ENCODE measurements around the gene NCDN. TPM values are rescaled to one million over a fixed set of nuclear protein-coding genes. Genes with fewer than 3 reads are reported as not detected.

The NCDN gene
- polyA plus RNA-seq, 1 donor (not counting 4 experiments of a cell fraction or from before 2014, with no cell fraction given) = 10.5 TPM

DNA sequence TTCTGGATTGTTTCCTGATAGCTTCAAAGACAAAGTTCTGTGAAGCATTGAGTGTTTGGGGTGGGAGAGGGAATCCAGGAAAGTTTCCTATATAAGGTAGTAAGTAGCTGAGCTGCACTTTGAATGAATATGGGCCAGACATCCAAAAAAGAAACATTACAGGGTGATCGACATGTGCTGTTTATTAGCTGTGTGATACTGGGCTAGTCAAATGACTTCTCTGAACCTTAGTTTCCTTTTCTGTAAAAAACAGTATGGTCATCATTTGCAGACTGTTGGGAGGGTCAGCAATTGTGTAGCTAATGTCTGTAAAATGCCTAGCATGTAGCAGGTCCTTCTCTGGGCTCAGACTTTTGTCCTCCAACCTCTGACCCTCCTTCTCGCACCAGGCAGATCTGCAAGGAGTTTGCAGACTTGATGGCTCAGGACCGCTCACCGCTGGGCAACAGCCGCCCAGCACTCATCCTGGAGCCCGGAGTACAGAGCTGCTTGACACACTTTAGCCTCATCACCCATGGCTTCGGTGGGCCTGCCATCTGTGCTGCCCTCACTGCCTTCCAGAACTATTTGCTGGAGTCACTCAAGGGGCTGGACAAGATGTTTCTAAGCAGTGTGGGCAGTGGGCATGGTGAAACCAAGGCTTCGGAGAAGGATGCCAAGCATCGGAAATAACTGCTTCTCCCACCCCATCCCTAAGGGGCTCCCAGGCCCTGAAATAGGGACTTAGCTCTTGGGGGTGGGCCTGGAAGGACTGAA is 36.6 kb downstream of the NCDN start:
- H3K27ac ChIP-seq (ENCODE audit: control insufficient read depth, insufficient read depth, low read length) = no peak overlapping the region
- H3K36me3 ChIP-seq (ENCODE audit: control insufficient read depth in 2 of 2, extremely low read depth in 1 of 2, insufficient read depth in 2 of 2, low read length in 2 of 2) = peaks cover 3 to 8% of the 10 kb centered on the region in 2 experiments
- H3K9ac ChIP-seq (ENCODE audit: control insufficient read depth, extremely low read depth, insufficient read depth, low read length) = no peak overlapping the region
- FAIRE-seq = no peak
- H4K20me1 ChIP-seq (ENCODE audit: control insufficient read depth, extremely low read depth, insufficient read depth, low read length) = no peaks in the 10 kb centered on the region
- H3K27me3 ChIP-seq (ENCODE audit: control insufficient read depth, extremely low read depth, insufficient read depth, low read length) = no peaks in the 10 kb centered on the region
- H3K4me1 ChIP-seq (ENCODE audit: control insufficient read depth, extremely low read depth, insufficient read depth, low read length) = no peaks in the 10 kb centered on the region
- no peaks in the 10 kb centered on the region for H3K9me3 ChIP-seq (ENCODE audit: control insufficient read depth, low read depth, low read length)
- H2AFZ ChIP-seq (ENCODE audit: control insufficient read depth, low read length) = no peak overlapping the region
- H3K4me3 ChIP-seq (ENCODE audit: control insufficient read depth in 2 of 3, extremely low read depth in 1 of 3, insufficient read depth in 2 of 3, low read depth in 1 of 3, low read length in 3 of 3) = no peak overlapping the region
- DNase-seq (ENCODE audit: low read depth, low spot score) = no peak
- dilution Hi-C loops (cut with MboI; ENCODE audit: extremely low pct_ligation_motif_present, low sequenced_read_pairs) = no loop called here
- TF ChIP-seq EZH2 (IDR thresholded peaks at IDR 0.05; ENCODE audit: low read length) = no peak
- TF ChIP-seq, protein P1, sequence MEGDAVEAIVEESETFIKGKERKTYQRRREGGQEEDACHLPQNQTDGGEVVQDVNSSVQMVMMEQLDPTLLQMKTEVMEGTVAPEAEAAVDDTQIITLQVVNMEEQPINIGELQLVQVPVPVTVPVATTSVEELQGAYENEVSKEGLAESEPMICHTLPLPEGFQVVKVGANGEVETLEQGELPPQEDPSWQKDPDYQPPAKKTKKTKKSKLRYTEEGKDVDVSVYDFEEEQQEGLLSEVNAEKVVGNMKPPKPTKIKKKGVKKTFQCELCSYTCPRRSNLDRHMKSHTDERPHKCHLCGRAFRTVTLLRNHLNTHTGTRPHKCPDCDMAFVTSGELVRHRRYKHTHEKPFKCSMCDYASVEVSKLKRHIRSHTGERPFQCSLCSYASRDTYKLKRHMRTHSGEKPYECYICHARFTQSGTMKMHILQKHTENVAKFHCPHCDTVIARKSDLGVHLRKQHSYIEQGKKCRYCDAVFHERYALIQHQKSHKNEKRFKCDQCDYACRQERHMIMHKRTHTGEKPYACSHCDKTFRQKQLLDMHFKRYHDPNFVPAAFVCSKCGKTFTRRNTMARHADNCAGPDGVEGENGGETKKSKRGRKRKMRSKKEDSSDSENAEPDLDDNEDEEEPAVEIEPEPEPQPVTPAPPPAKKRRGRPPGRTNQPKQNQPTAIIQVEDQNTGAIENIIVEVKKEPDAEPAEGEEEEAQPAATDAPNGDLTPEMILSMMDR (optimal IDR thresholded peaks at IDR 0.05 in 1 of 3, IDR thresholded peaks at IDR 0.05 in 1 of 3, conservative IDR thresholded peaks at IDR 0.05 in 1 of 3; ENCODE audit: extremely low read depth in 1 of 3, insufficient read depth in 2 of 3, low read length in 3 of 3) = no peak
- no peaks in the 10 kb centered on the region for H3K79me2 ChIP-seq (ENCODE audit: control insufficient read depth, insufficient read depth, low read length)
- no peaks in the 10 kb centered on the region for H3K9me1 ChIP-seq (ENCODE audit: control insufficient read depth, extremely low read depth, insufficient read depth, low read length)
- H3K4me2 ChIP-seq (ENCODE audit: control insufficient read depth, extremely low read depth, insufficient read depth, low read depth, low read length) = no peak overlapping the region

DNA sequence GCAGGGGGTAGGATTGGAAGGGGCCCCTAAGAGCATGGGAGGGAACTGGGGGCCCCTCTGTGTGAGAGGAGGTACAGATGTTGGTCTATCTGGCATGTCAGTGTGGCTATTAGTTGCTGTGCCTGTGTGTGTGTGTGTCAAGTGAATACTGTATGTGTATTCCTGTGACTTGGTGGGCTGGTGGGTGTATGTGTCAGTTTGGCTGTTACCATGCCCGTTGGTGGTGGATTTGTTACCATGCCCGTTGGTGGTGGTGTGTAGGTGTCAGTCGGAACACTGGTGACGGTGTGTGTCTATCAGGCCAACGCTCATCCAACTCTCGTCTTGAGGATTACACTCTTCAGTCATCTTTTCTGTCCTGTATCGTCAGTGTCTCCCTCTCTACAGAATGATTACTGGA is 38.1 kb downstream of the NCDN start:
- Histone ChIP-seq H3K9ac (ENCODE audit: control insufficient read depth, extremely low read depth, insufficient read depth, low read length) (no peak overlapping the region), H3K4me3 (ENCODE audit: control insufficient read depth in 2 of 3, extremely low read depth in 1 of 3, insufficient read depth in 2 of 3, low read depth in 1 of 3, low read length in 3 of 3) (no peak overlapping the region), H3K4me2 (ENCODE audit: control insufficient read depth, extremely low read depth, insufficient read depth, low read depth, low read length) (no peak overlapping the region), H3K9me3 (ENCODE audit: control insufficient read depth, low read depth, low read length) (no peaks in the 10 kb centered on the region), H3K27me3 (ENCODE audit: control insufficient read depth, extremely low read depth, insufficient read depth, low read length) (no peaks in the 10 kb centered on the region), H3K9me1 (ENCODE audit: control insufficient read depth, extremely low read depth, insufficient read depth, low read length) (no peaks in the 10 kb centered on the region), H4K20me1 (ENCODE audit: control insufficient read depth, extremely low read depth, insufficient read depth, low read length) (no peaks in the 10 kb centered on the region), H3K4me1 (ENCODE audit: control insufficient read depth, extremely low read depth, insufficient read depth, low read length) (no peaks in the 10 kb centered on the region), H2AFZ (ENCODE audit: control insufficient read depth, low read length) (no peak overlapping the region), H3K27ac (ENCODE audit: control insufficient read depth, insufficient read depth, low read length) (no peak overlapping the region), H3K36me3 (ENCODE audit: control insufficient read depth in 2 of 2, extremely low read depth in 1 of 2, insufficient read depth in 2 of 2, low read length in 2 of 2) (peaks cover 3 to 11% of the 10 kb centered on the region in 2 experiments), H3K79me2 (ENCODE audit: control insufficient read depth, insufficient read depth, low read length) (no peaks in the 10 kb centered on the region)
- FAIRE-seq (no peak), DNase-seq (ENCODE audit: low read depth, low spot score) (no peak)
- dilution Hi-C loops (cut with MboI; ENCODE audit: extremely low pct_ligation_motif_present, low sequenced_read_pairs) = no loop called here
- no peak for TF ChIP-seq EZH2 (IDR thresholded peaks at IDR 0.05; ENCODE audit: low read length)
- TF ChIP-seq, protein P1 (optimal IDR thresholded peaks at IDR 0.05 in 1 of 3, IDR thresholded peaks at IDR 0.05 in 1 of 3, conservative IDR thresholded peaks at IDR 0.05 in 1 of 3; ENCODE audit: extremely low read depth in 1 of 3, insufficient read depth in 2 of 3, low read length in 3 of 3) = no peak

Measured in keratinocyte (primary cell).